ENCODE data around the gene SYT6.

The SYT6 gene

DNA sequence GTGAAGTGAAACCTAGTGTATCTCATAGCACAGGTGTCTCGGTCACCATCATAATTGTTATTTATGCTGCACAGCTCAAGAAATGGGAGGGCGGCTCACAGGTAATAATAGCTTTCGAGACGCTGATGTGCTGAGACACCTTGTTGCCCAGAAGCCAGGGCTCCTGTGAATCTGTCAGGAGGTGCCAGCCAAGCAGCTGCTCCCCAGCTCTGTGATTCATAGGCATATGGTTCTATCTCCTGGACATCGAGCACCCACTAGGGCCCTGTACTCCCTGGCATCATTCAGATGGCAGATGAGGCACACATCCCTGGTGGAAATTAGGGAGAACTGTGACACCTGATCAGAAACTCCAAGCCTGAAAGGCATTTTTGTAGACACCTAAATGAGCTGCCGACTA lies 53.5 kb downstream of the SYT6 start:
- Histone ChIP-seq H3K9me3 (replicated peaks; ENCODE audit: insufficient read depth, low read length) (no peaks in the 10 kb centered on the region), H3K9ac (ENCODE audit: low read length) (no peak overlapping the region), H4K20me1 (ENCODE audit: insufficient read depth, low read length) (no peaks in the 10 kb centered on the region), H3F3A (ENCODE audit: insufficient read depth, low read length) (no peaks in the 10 kb centered on the region), H3K4me2 (ENCODE audit: low read depth, low read length) (no peak overlapping the region), H3K27ac (ENCODE audit: low read length) (no peak overlapping the region), H3K79me2 (ENCODE audit: low read length) (no peaks in the 10 kb centered on the region), H2AFZ (ENCODE audit: low read length) (no peak overlapping the region), H3K4me1 (ENCODE audit: low read length) (no peaks in the 10 kb centered on the region), H3K27me3 (replicated peaks; ENCODE audit: insufficient read depth, low read length) (no peaks in the 10 kb centered on the region), H3K9me2 (replicated peaks; ENCODE audit: insufficient read depth, low read length) (no peaks in the 10 kb centered on the region), H3K36me3 (replicated peaks; ENCODE audit: insufficient read depth, low read length) (no peaks in the 10 kb centered on the region), H3K4me3 (ENCODE audit: low read length) (no peak overlapping the region)
- no peak for TF ChIP-seq EZH2 (optimal IDR thresholded peaks at IDR 0.05; ENCODE audit: low read depth, low read length)
- TF ChIP-seq, protein P1, sequence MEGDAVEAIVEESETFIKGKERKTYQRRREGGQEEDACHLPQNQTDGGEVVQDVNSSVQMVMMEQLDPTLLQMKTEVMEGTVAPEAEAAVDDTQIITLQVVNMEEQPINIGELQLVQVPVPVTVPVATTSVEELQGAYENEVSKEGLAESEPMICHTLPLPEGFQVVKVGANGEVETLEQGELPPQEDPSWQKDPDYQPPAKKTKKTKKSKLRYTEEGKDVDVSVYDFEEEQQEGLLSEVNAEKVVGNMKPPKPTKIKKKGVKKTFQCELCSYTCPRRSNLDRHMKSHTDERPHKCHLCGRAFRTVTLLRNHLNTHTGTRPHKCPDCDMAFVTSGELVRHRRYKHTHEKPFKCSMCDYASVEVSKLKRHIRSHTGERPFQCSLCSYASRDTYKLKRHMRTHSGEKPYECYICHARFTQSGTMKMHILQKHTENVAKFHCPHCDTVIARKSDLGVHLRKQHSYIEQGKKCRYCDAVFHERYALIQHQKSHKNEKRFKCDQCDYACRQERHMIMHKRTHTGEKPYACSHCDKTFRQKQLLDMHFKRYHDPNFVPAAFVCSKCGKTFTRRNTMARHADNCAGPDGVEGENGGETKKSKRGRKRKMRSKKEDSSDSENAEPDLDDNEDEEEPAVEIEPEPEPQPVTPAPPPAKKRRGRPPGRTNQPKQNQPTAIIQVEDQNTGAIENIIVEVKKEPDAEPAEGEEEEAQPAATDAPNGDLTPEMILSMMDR (IDR thresholded peaks at IDR 0.05; ENCODE audit: low read length) = no peak
- TF ChIP-seq EZH2phosphoT487 (IDR thresholded peaks at IDR 0.05; ENCODE audit: low read length) = no peak
- no peak for DNase-seq

DNA sequence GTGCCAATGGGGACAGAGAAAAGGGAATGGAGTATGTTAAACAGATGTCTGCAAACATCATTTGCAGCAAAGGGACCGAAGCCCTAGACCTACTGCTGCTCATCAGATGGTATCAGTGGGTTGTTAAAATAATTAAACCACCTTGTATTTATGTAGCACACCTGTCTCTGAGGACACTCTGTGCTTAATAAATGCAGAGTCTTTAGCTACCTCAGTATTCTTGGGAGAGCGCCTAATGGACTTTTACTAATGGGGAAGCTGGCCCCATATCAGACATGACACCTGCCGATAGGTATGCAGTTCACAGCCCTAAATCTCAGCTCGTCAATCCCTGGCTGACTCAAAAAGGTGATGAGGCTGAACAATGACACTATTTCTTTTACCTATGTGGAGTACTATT lies 54.4 kb downstream of the SYT6 start:
- no peak for DNase-seq
- H3K4me3 ChIP-seq (ENCODE audit: low read length) = no peak overlapping the region
- H3K27ac ChIP-seq (ENCODE audit: low read length) = no peak overlapping the region
- no peaks in the 10 kb centered on the region for H3K27me3 ChIP-seq (replicated peaks; ENCODE audit: insufficient read depth, low read length)
- H3K4me2 ChIP-seq (ENCODE audit: low read depth, low read length) = no peak overlapping the region
- no peak overlapping the region for H3K9ac ChIP-seq (ENCODE audit: low read length)
- no peaks in the 10 kb centered on the region for H3K9me2 ChIP-seq (replicated peaks; ENCODE audit: insufficient read depth, low read length)
- no peak overlapping the region for H2AFZ ChIP-seq (ENCODE audit: low read length)
- H3K36me3 ChIP-seq (replicated peaks; ENCODE audit: insufficient read depth, low read length) = no peaks in the 10 kb centered on the region
- no peaks in the 10 kb centered on the region for H3K79me2 ChIP-seq (ENCODE audit: low read length)
- H3F3A ChIP-seq (ENCODE audit: insufficient read depth, low read length) = no peaks in the 10 kb centered on the region
- TF ChIP-seq EZH2phosphoT487 (IDR thresholded peaks at IDR 0.05; ENCODE audit: low read length) (no peak), EZH2 (optimal IDR thresholded peaks at IDR 0.05; ENCODE audit: low read depth, low read length) (no peak)
- TF ChIP-seq, protein P1 (IDR thresholded peaks at IDR 0.05; ENCODE audit: low read length) = no peak
- H3K9me3 ChIP-seq (replicated peaks; ENCODE audit: insufficient read depth, low read length) = no peaks in the 10 kb centered on the region
- H4K20me1 ChIP-seq (ENCODE audit: insufficient read depth, low read length) = no peaks in the 10 kb centered on the region
- H3K4me1 ChIP-seq (ENCODE audit: low read length) = no peaks in the 10 kb centered on the region

DNA sequence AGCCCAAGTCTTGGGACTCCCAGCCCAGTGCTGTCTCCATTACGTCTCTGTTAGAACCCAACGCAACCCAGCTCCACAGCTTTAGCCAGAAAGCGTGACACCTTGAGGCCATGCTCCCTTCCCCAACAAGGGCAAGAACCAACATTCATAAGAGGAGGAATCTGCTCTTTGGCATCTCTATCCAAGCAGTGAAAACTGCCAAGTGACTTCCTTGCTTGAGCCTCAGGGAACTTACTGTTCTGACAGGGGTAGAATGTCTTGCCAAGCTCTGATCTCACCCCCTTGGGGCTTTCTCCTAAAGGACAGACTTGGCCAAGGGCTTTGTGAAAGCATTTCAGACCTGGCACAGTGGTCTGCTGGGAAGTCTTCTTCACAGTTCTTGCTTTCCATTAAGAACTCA lies 56.6 kb downstream of the SYT6 start:
- no peaks in the 10 kb centered on the region for H3K36me3 ChIP-seq (replicated peaks; ENCODE audit: insufficient read depth, low read length)
- no peaks in the 10 kb centered on the region for H4K20me1 ChIP-seq (ENCODE audit: insufficient read depth, low read length)
- no peak for TF ChIP-seq EZH2 (optimal IDR thresholded peaks at IDR 0.05; ENCODE audit: low read depth, low read length)
- TF ChIP-seq EZH2phosphoT487 (IDR thresholded peaks at IDR 0.05; ENCODE audit: low read length) = no peak
- TF ChIP-seq, protein P1 (IDR thresholded peaks at IDR 0.05; ENCODE audit: low read length) = no peak
- H3K27ac ChIP-seq (ENCODE audit: low read length) = no peak overlapping the region
- no peaks in the 10 kb centered on the region for H3F3A ChIP-seq (ENCODE audit: insufficient read depth, low read length)
- H3K4me2 ChIP-seq (ENCODE audit: low read depth, low read length) = no peak overlapping the region
- no peaks in the 10 kb centered on the region for H3K4me1 ChIP-seq (ENCODE audit: low read length)
- H3K9ac ChIP-seq (ENCODE audit: low read length) = no peak overlapping the region
- no peak overlapping the region for H2AFZ ChIP-seq (ENCODE audit: low read length)
- no peak overlapping the region for H3K4me3 ChIP-seq (ENCODE audit: low read length)
- no peaks in the 10 kb centered on the region for H3K9me2 ChIP-seq (replicated peaks; ENCODE audit: insufficient read depth, low read length)
- no peaks in the 10 kb centered on the region for H3K79me2 ChIP-seq (ENCODE audit: low read length)
- no peaks in the 10 kb centered on the region for H3K9me3 ChIP-seq (replicated peaks; ENCODE audit: insufficient read depth, low read length)
- H3K27me3 ChIP-seq (replicated peaks; ENCODE audit: insufficient read depth, low read length) = no peaks in the 10 kb centered on the region
- DNase-seq = no peak

All from MM.1S (cell line).